RWPE2 (cell line): Measurements from ENCODE around the gene SLC1A5.

ENCODE experiments used
- ATAC-seq: fragments of 200-7000 bp; cut with Tn5 transposase; 3 replicates; pipeline ENCODE4 v1.9.1; 2021; ENCODE audit warnings: low read depth
- DNase-seq: peaks from one replicate; pipeline ENCODE4 v3.0.0-alpha.2; 2020; ENCODE audit warnings: low spot score
- H3K27ac ChIP-seq: fragments of 450-650 bp; 2 replicates; pipeline ENCODE4 v1.5.1; 2017; ENCODE audit warnings: mild to moderate bottlenecking; ENCODE audit not compliant: poor library complexity, severe bottlenecking
- H3K27me3 ChIP-seq: fragments of 250-450 bp; sonication (Bioruptor Pico); 2 replicates; pipeline ENCODE4 v1.5.1; 2021; ENCODE audit warnings: mild to moderate bottlenecking, moderate library complexity; ENCODE audit not compliant: insufficient read depth, poor library complexity, severe bottlenecking
- H3K36me3 ChIP-seq: fragments of 250-450 bp; sonication (Bioruptor Pico); 2 replicates; pipeline ENCODE4 v1.5.1; 2020; ENCODE audit warnings: low read depth, mild to moderate bottlenecking, moderate library complexity
- H3K4me1 ChIP-seq: fragments of 250-450 bp; sonication (Bioruptor Pico); 2 replicates; pipeline ENCODE4 v1.5.1; 2021; ENCODE audit warnings: mild to moderate bottlenecking, moderate library complexity; ENCODE audit not compliant: insufficient read depth, poor library complexity, severe bottlenecking
- H3K4me3 ChIP-seq: fragments of 250-450 bp; sonication (Bioruptor Pico); 2 replicates; pipeline ENCODE4 v1.5.1; 2021; ENCODE audit warnings: mild to moderate bottlenecking, moderate library complexity; ENCODE audit not compliant: severe bottlenecking
- H3K9me3 ChIP-seq: fragments of 250-450 bp; sonication (Bioruptor Pico); 2 replicates; pipeline ENCODE4 v1.5.1; 2021; ENCODE audit warnings: mild to moderate bottlenecking, moderate library complexity; ENCODE audit not compliant: severe bottlenecking
- CTCF ChIP-seq: fragments of 450-650 bp; IDR thresholded peaks from one replicate; pipeline ENCODE4 v1.5.1; 2017; ENCODE audit warnings: mild to moderate bottlenecking, moderate library complexity; ENCODE audit not compliant: poor library complexity, severe bottlenecking

Gene SLC1A5

GRCh38 chr19:46726551-46726950 is 61.8 kb downstream of the SLC1A5 start:
- no peak overlapping the region for H3K27ac ChIP-seq
- TF ChIP-seq CTCF = no peak
- peak; percentile 63 for DNase-seq

GRCh38 chr19:46725859-46726393 is 62.5 kb downstream of the SLC1A5 start:
- no peak for TF ChIP-seq CTCF
- peaks cover 86% of the 10 kb centered on the region for H3K36me3 ChIP-seq
- H3K27ac ChIP-seq = no peak overlapping the region
- ATAC-seq (no peak), DNase-seq (no peak)
- no peak overlapping the region for H3K4me3 ChIP-seq
- H3K9me3 ChIP-seq = no peaks in the 10 kb centered on the region
- no peaks in the 10 kb centered on the region for H3K4me1 ChIP-seq
- H3K27me3 ChIP-seq = no peaks in the 10 kb centered on the region

More at GRCh38 chr19:46726551-46726950, 61.8 kb downstream of the SLC1A5 start:
- Histone ChIP-seq H3K4me3 (no peak overlapping the region), H3K4me1 (no peaks in the 10 kb centered on the region), H3K36me3 (peaks cover 88% of the 10 kb centered on the region), H3K9me3 (no peaks in the 10 kb centered on the region), H3K27me3 (no peaks in the 10 kb centered on the region)
- no peak for ATAC-seq

GRCh38 chr19:46725036-46725820 is 63.2 kb downstream of the SLC1A5 start:
- H3K4me3 ChIP-seq = no peak overlapping the region
- no peaks in the 10 kb centered on the region for H3K9me3 ChIP-seq
- no peak overlapping the region for H3K27ac ChIP-seq
- H3K4me1 ChIP-seq = no peaks in the 10 kb centered on the region
- TF ChIP-seq CTCF = no peak
- peaks cover 85% of the 10 kb centered on the region for H3K36me3 ChIP-seq
- DNase-seq (peak; percentile 62), ATAC-seq (no peak)
- no peaks in the 10 kb centered on the region for H3K27me3 ChIP-seq
